Measurements from ENCODE around the gene SMLR1.

Gene SMLR1

GRCh38 chr6:130825772-130826441, 1.3 kb upstream of the SMLR1 start:
- DNase-seq, result no peak

- DNase-seq, result no peak
Measured at GRCh38 chr6:130826442-130827246, 562 bp upstream of the SMLR1 start.

- no peak for DNase-seq
Measured at GRCh38 chr6:130829333-130829910, 2.2 kb downstream of the SMLR1 start.

- no peak for DNase-seq
Measured at GRCh38 chr6:130831607-130832006, 4.4 kb downstream of the SMLR1 start.

DNA sequence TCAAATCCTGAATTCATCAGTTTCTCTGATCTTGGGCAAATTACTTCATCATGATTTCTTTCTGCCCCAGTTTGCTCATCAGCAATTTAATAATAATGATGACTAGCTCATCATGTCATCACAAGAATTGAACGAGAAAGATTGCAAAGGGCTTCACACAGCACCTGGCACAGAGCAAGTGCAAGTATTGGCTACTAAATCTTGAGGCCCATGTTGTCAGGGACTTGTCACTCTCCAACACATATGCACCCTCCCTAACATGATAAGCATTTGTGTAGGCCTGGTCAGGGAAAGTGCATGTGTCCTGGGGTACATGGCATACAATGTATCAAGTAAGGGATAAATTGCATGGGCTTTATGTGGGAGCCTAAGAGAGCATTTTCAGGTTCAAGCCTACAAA, 6.4 kb downstream of the SMLR1 start:
- DNase-seq, result no peak

GRCh38 chr6:130834482-130835251, 7.5 kb downstream of the SMLR1 start:
- DNase-seq, result no peak

DNA sequence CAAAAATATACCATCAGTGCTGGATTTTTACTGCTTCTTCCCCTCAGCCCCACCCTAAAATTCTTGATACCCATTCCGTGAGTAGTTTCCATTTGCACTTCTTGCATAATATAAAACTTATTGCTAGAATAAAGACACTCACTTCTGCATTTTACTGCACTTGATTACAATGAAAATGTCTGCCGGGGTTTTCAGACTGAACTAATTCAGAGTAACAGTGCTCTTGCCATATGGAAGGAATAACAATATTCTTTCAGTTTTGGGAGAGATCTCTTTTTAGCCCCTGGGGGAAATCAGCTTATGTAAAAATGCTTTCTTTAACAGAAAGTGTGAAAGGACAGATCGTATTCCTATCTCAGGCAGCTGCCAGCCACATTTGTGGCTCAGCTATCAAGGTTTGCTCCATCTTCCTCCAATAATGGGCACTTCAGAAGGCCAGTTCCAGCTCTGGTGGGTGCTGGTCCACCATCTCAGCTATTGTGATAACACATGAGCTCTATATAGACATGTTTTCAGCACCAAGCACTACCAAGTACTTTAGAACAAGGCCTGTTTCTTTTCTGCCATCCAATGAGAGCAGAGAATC, 8.9 kb downstream of the SMLR1 start:
- no peak for DNase-seq

GRCh38 chr6:130837067-130837466, 9.9 kb downstream of the SMLR1 start:
- no peak for DNase-seq

GRCh38 chr6:130838250-130838860, 11.1 kb downstream of the SMLR1 start:
- DNase-seq, result no peak

- no peak for DNase-seq
Measured at GRCh38 chr6:130838951-130839350, 11.7 kb downstream of the SMLR1 start.

DNA sequence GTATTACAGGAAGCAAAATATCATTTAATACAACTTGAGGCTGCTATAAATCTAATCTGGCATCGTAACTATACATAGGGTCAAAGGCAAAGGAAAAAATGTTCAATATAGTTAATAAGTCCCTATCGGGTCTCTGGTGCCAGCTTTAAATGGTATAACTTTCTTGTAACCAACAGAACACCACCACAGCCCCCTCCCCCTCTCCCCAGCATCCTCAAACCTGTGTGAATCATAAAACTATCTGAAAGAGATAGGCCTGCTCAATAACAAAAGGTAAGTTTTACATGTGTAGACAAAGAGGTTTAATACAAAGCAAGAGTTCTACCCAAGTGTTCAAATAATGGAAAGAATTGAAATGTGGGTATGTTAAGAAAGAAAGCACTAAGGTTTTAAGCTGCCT, 12.2 kb downstream of the SMLR1 start:
- DNase-seq, result no peak

DNA sequence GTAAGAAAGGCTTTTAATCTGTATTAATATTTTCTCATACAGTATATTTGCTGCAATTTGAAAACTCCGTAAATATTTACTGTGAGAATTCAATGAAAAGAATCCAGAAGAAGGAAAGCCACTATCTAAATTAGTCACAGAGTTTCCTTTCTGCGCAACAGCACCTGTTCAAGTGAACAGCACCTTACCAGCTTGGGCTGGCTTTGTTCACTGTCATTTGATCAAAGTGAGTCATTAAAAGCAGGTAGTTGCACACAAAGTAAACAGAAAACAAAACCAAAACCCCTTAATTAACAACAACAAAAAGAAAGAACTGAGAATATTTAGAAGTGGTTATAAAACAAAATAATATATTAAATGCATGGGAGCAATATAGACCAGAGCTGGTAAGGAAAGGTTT, 12.8 kb downstream of the SMLR1 start:
- DNase-seq, result no peak

GRCh38 chr6:130841128-130841728, 14.0 kb downstream of the SMLR1 start:
- no peak for DNase-seq

DNA sequence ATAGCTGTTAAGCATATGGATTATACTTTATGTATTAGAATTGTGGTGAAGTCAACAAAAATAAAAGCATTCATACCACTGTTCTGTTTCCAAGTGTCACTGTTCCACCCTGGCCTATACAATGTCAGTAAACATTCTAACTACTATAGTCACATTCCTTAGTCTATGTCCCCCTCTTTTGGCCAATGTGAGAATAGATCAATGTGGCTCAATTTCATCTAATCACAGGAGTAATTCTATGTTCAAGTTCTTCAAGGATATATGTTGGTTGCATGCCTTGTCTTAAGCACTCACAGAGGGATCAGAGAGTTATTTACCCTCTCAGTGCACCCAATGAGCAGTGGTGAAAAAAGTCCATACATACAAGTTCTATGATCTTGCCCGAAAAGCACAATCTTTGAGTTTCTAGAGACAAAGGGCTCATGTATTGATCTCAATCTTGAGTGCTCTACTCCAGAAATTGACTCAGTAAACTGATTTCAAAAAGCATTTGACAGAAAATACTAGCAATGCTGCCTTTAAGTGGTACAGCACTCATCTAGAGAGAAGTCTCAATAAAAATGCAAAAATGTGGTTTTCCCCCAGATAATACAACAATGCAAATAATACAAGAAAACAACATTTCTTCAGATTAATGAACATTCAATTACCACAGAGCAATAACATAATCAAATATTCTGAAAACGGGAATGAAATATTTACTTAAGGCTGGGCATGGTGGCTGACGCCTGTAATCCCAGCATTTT, 16.5 kb downstream of the SMLR1 start:
- DNase-seq, result no peak

- DNase-seq, result no peak
Measured at GRCh38 chr6:130846501-130846900, 19.3 kb downstream of the SMLR1 start.

GRCh38 chr6:130847001-130847910, 20.1 kb downstream of the SMLR1 start:
- DNase-seq, result no peak

- DNase-seq, result no peak
Measured at GRCh38 chr6:130848945-130849344, 21.7 kb downstream of the SMLR1 start.

GRCh38 chr6:130849594-130849993, 22.4 kb downstream of the SMLR1 start:
- no peak for DNase-seq

GRCh38 chr6:130851026-130851425, 23.8 kb downstream of the SMLR1 start:
- no peak for DNase-seq

Measured in T1000 (cell line).